Measurements from ENCODE around the gene PAGE2B. TPM values are rescaled to one million over a fixed set of nuclear protein-coding genes. Genes with fewer than 3 reads are reported as not detected.
"Not testable (repeated sequence)": the region's sequence is repeated elsewhere in the genome, so short reads cannot be mapped to it uniquely, and the experiment has no call there.

Gene PAGE2B
- total RNA-seq, 1 donor from 2014 or later, result not detected

DNA sequence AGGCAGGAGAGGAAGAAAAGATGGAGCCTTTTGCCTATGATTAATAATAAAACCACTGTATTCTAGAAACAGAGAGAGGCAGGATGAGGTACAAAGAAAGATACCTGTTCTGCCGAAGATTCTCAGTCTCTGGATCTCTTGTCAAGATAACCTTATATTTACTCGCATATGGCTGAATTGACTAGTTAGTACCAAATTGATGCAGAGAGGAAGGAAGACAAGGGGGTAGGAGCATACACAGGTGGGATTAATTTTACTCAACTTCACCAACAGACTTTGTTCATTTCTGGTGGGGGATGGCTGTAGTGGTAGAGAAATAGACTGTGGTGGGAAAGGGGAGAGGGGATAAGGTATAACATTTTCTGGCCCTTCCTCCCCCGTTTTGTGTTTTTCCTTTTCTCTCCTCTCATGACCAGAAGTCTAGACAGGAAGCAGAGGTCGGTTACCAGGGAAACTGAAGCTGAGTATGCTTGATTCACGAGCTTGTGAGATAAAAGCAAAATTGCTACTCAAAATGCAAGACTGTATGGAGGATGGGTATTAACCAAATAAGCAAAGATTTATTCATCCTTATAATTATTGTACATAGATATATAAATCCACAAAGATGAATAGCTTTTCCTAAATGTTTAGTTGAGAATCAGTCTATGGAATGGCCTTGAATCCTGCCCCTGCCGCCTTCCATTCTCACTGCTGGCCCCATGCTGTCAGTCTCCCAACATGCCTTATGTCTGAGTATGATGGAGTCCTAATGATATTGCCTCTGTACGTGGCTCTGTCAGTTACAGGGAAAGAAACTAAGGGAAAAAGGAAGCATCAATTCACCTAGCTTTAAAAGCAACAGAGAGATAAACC, 17.8 kb upstream of the PAGE2B start:
- Mint-ChIP-seq H3K27ac (ENCODE audit: unreplicated experiment) (no peak overlapping the region), H3K9me3 (no peaks in the 10 kb centered on the region), H3K4me1 (peaks cover 13% of the 10 kb centered on the region), H3K4me3 (peak overlapping the region; percentile 67), H3K36me3 (ENCODE audit: low read depth) (no peaks in the 10 kb centered on the region), H3K27me3 (ENCODE audit: low read depth) (no peaks in the 10 kb centered on the region)
- DNase-seq (ENCODE audit: low read depth, low spot score), result no peak
- TF ChIP-seq, protein P1, sequence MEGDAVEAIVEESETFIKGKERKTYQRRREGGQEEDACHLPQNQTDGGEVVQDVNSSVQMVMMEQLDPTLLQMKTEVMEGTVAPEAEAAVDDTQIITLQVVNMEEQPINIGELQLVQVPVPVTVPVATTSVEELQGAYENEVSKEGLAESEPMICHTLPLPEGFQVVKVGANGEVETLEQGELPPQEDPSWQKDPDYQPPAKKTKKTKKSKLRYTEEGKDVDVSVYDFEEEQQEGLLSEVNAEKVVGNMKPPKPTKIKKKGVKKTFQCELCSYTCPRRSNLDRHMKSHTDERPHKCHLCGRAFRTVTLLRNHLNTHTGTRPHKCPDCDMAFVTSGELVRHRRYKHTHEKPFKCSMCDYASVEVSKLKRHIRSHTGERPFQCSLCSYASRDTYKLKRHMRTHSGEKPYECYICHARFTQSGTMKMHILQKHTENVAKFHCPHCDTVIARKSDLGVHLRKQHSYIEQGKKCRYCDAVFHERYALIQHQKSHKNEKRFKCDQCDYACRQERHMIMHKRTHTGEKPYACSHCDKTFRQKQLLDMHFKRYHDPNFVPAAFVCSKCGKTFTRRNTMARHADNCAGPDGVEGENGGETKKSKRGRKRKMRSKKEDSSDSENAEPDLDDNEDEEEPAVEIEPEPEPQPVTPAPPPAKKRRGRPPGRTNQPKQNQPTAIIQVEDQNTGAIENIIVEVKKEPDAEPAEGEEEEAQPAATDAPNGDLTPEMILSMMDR (conservative IDR thresholded peaks at IDR 0.05), result no peak

DNA sequence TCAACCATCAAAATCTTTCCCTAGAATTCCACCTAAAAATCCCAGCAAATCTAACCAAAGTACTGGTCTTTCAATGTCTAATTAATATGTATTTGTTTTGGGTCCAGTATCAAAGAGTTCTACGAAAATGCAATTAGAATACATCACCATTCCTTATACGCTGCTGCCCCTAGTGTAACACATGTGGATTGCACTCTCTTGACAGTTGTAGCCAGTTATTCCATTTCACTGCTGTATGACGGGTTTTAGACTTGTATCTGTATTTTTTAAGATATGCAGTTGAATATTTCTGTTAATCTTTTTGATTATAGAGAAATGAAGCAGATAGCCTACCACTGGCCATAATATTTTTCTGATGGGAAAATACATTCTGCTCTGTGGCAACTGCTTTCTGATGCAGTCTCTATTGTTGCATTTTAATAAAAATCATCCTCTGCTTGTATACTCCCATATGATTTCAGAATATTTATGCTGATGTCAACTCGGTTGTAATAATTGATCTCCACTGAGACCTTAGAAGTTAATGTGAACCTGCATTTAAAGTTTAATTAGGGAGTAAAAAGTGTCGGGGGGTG, 17.1 kb upstream of the PAGE2B start:
- peak; percentile 23 for DNase-seq (ENCODE audit: low read depth, low spot score)
- Mint-ChIP-seq H3K36me3 (ENCODE audit: low read depth) (no peaks in the 10 kb centered on the region), H3K9me3 (no peaks in the 10 kb centered on the region), H3K27ac (ENCODE audit: unreplicated experiment) (no peak overlapping the region), H3K4me3 (peak overlapping the region; percentile 67), H3K4me1 (peaks cover 13% of the 10 kb centered on the region), H3K27me3 (ENCODE audit: low read depth) (peaks cover 3% of the 10 kb centered on the region)
- TF ChIP-seq, protein P1 (conservative IDR thresholded peaks at IDR 0.05), result peak; percentile 86

DNA sequence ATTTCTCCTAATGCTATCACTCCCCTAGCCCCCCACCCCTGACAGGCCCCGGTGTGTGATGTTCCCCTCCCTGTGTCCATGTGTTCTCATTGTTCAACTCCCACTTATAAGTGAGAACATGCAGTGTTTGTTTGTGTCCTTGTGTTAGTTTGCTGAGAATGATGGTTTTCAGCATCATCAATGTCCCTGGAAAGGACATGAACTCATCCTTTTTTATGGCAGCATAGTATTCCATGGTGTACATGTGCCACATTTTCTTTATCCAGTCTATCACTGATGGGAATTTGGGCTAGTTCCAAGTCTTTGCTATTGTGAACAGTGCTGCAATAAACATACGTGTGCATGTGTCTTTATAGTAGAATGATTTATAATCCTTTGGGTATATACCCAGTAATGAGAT, 7.7 kb upstream of the PAGE2B start:
- not testable (repeated sequence) for H3K4me1 Mint-ChIP-seq; H3K4me3 Mint-ChIP-seq; DNase-seq (ENCODE audit: low read depth, low spot score); H3K36me3 Mint-ChIP-seq (ENCODE audit: low read depth); H3K27me3 Mint-ChIP-seq (ENCODE audit: low read depth); H3K27ac Mint-ChIP-seq (ENCODE audit: unreplicated experiment)
- H3K9me3 Mint-ChIP-seq, result peaks cover 33% of the 10 kb centered on the region

DNA sequence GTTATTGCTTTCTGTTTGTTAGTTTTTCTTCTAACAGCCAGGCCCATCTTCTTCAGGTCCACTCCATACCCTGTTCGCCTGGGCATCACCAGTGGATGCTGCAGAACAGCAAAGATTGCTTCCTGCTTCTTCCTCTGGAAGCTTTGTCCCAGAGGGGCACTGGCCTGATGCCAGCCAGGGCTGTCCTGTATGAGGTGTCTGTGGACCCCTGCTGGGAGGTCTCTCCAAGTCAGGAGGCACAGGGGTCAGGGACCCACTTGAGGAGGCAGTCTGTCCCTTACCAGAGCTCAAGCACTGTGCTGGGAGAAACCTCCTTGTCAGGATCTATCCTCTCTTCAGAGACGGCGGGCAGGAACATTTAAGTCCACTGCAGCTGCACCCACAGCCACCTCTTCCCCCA, 2.5 kb upstream of the PAGE2B start:
- H3K36me3 Mint-ChIP-seq (ENCODE audit: low read depth), result peaks cover 2% of the 10 kb centered on the region
- no peak for DNase-seq (ENCODE audit: low read depth, low spot score)
- peaks cover 14% of the 10 kb centered on the region for H3K9me3 Mint-ChIP-seq
- H3K4me1 Mint-ChIP-seq, result no peaks in the 10 kb centered on the region
- H3K27me3 Mint-ChIP-seq (ENCODE audit: low read depth), result peaks cover 3% of the 10 kb centered on the region
- H3K4me3 Mint-ChIP-seq, result no peak overlapping the region
- TF ChIP-seq, protein P1 (conservative IDR thresholded peaks at IDR 0.05), result no peak
- H3K27ac Mint-ChIP-seq (ENCODE audit: unreplicated experiment), result no peak overlapping the region

DNA sequence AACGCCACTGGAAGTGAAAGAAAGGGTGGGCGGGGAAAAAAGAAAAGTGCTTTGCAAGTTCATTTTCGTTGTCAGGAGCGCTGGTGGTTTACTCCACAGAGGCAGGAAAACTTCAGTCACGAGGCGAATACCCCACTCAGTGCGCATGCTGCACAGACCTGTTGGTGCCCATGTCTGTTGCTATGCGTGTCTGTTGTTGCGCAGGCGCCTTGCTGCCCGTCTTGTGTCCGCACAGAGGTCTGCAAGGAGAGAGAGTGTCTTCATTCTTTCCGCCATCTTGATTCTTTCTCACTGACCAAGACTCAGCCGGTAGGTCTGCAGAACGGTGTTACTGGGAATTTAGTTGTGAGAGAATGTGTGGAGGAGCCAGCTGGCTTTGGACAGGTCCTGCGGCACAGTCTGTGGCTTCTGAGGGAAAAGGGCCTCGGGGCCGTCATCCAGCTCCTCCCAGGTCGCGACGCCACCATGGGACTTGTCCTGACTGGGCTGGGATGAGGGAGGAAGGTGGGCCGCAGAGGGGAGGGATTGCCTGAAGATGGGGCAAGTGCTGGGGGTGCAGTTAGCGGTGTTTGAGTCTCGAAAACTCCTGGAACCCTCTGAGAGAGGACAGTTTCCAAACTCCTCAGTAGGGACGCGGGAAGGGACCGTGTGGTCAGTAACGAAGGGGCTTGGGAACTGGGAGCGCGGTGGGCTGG, 14.1 kb downstream of the PAGE2B start, which contains the start of gene PAGE2:
TSS of gene PAGE2 (plus strand) at position 224 of the 695 bp plus-strand sequence. CDS start 1,003 bp downstream, outside the sequence.
- no peaks in the 10 kb centered on the region for H3K4me1 Mint-ChIP-seq
- no peak for DNase-seq (ENCODE audit: low read depth, low spot score)
- H3K36me3 Mint-ChIP-seq (ENCODE audit: low read depth), result no peaks in the 10 kb centered on the region
- no peaks in the 10 kb centered on the region for H3K27me3 Mint-ChIP-seq (ENCODE audit: low read depth)
- H3K27ac Mint-ChIP-seq (ENCODE audit: unreplicated experiment), result no peak within 1 kb of the TSS
- TF ChIP-seq, protein P1 (conservative IDR thresholded peaks at IDR 0.05), result no peak
- peaks cover 3% of the 10 kb centered on the region for H3K9me3 Mint-ChIP-seq
- H3K4me3 Mint-ChIP-seq, result no peak within 1 kb of the TSS
